Glutamatergic neuron (in vitro differentiated cells): Measurements from ENCODE around the gene ATP12A. TPM values are rescaled to one million over a fixed set of nuclear protein-coding genes. Genes with fewer than 3 reads are reported as not detected.

Source experiments
- DNase-seq: peaks from one replicate; pipeline ENCODE4 v3.0.0; 2022
- H3K27ac Mint-ChIP-seq: one replicate; pipeline ENCODE4 v1.8.0; 2020; ENCODE audit warnings: mild to moderate bottlenecking, mixed read lengths, inconsistent platforms; ENCODE audit not compliant: unreplicated experiment
- H3K27me3 Mint-ChIP-seq: one replicate; pipeline ENCODE4 v1.8.0; 2020; ENCODE audit warnings: mild to moderate bottlenecking, moderate library complexity, mixed read lengths, inconsistent platforms; ENCODE audit not compliant: unreplicated experiment
- H3K36me3 Mint-ChIP-seq: one replicate; pipeline ENCODE4 v1.8.0; 2020; ENCODE audit warnings: mild to moderate bottlenecking, mixed read lengths, inconsistent platforms; ENCODE audit not compliant: unreplicated experiment
- H3K4me1 Mint-ChIP-seq: one replicate; pipeline ENCODE4 v1.8.0; 2020; ENCODE audit warnings: mild to moderate bottlenecking, low read depth, mixed read lengths, inconsistent platforms; ENCODE audit not compliant: unreplicated experiment
- H3K4me3 Mint-ChIP-seq: one replicate; pipeline ENCODE4 v1.8.0; 2020; ENCODE audit warnings: mild to moderate bottlenecking, mixed read lengths, inconsistent platforms; ENCODE audit not compliant: unreplicated experiment
- H3K9me3 Mint-ChIP-seq: one replicate; pipeline ENCODE4 v1.8.0; 2020; ENCODE audit warnings: mild to moderate bottlenecking, moderate library complexity, mixed read lengths, inconsistent platforms; ENCODE audit not compliant: unreplicated experiment
- total RNA-seq: library from RNA; stranded (reverse); fragmentation: NEBNext Ultra II Directional; extraction: Animal tissue kit (Norgen Biotek cat#: 25700); gene quantifications from one replicate; pipeline ENCODE4 v1.2.1, GENCODE V29; 2021; ENCODE audit not compliant: unreplicated experiment
- TF ChIP-seq, protein P1 (sequence below): fragments of 200-600 bp; sonication (generic); IDR thresholded peaks from one replicate; pipeline ENCODE4 v1.5.0; 2021; ENCODE audit not compliant: partially characterized antibody, unreplicated experiment

Gene ATP12A
- total RNA-seq, 1 donor from 2014 or later, result not detected

DNA sequence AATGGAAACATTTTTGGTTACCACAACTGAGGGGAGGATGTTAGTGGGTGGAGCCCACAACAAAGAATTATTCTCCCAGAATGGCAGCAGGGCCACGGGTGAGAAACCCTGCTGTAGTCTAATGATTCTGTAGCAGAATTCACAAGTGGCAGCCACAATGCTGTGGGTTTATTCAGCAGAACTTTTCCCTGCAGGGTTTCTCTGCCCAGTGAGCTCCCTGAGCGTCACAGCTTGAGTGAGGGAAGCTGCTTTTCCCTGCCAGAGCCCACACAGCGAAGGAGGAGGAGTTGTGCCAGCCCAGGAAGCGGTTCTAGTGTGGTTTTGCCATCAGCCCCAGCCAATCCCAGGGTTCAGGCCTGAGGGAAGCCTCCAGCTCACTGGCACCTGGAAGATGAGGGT is 4.4 kb downstream of the ATP12A start:
- TF ChIP-seq, protein P1, sequence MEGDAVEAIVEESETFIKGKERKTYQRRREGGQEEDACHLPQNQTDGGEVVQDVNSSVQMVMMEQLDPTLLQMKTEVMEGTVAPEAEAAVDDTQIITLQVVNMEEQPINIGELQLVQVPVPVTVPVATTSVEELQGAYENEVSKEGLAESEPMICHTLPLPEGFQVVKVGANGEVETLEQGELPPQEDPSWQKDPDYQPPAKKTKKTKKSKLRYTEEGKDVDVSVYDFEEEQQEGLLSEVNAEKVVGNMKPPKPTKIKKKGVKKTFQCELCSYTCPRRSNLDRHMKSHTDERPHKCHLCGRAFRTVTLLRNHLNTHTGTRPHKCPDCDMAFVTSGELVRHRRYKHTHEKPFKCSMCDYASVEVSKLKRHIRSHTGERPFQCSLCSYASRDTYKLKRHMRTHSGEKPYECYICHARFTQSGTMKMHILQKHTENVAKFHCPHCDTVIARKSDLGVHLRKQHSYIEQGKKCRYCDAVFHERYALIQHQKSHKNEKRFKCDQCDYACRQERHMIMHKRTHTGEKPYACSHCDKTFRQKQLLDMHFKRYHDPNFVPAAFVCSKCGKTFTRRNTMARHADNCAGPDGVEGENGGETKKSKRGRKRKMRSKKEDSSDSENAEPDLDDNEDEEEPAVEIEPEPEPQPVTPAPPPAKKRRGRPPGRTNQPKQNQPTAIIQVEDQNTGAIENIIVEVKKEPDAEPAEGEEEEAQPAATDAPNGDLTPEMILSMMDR, result no peak
- no peak for DNase-seq
- Mint-ChIP-seq H3K27me3 (peaks cover 12% of the 10 kb centered on the region), H3K36me3 (no peaks in the 10 kb centered on the region), H3K4me3 (no peak overlapping the region), H3K4me1 (peaks cover 9% of the 10 kb centered on the region), H3K27ac (no peak overlapping the region), H3K9me3 (peaks cover 4% of the 10 kb centered on the region)

DNA sequence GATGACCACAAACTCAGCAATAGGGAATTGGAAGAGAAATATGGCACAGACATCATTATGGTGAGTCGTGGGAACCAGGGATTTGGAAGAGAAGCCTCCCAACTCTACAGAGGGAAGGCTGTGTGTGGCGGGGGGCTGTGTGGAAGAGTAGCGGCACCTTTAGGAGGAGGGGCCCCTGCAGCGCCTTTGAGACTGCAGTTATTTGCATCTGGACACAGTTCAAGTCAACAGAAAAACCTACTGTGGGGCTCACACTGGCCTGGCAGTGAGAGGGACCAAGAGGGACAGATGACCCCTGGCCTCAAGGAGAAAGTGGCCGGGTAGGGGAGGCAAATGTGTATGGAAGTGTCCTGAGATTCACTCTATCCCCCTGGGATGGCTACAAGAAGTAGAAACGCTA is 5.1 kb downstream of the ATP12A start:
- no peak for DNase-seq
- TF ChIP-seq, protein P1, result no peak
- Mint-ChIP-seq H3K27me3 (peaks cover 9% of the 10 kb centered on the region), H3K4me1 (peaks cover 9% of the 10 kb centered on the region), H3K27ac (no peak overlapping the region), H3K36me3 (no peaks in the 10 kb centered on the region), H3K4me3 (no peak overlapping the region), H3K9me3 (peaks cover 4% of the 10 kb centered on the region)

DNA sequence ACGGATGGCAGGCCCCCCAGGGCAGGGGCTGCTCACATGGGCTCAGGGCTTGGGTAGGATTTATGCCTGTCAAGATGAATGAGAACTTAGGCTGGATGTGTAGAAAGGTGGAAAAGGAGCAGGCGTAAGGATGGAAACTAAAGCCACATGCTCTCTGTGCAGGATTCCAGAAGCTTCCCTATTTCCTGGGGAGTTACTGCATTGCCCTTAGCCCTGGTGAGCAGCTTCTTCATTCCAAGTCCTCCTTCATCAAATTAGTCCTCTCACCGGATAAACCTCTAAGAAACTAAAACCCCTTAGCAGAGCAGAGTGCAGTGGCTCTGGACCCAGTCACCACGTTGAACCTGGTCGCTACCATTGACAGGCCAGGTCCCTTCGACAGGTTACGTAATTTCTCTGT is 7.4 kb downstream of the ATP12A start:
- no peaks in the 10 kb centered on the region for H3K36me3 Mint-ChIP-seq
- no peak for DNase-seq
- H3K27me3 Mint-ChIP-seq, result no peaks in the 10 kb centered on the region
- no peak overlapping the region for H3K4me3 Mint-ChIP-seq
- TF ChIP-seq, protein P1, result no peak
- H3K9me3 Mint-ChIP-seq, result peaks cover 4% of the 10 kb centered on the region
- H3K27ac Mint-ChIP-seq, result no peak overlapping the region
- H3K4me1 Mint-ChIP-seq, result peaks cover 9% of the 10 kb centered on the region

DNA sequence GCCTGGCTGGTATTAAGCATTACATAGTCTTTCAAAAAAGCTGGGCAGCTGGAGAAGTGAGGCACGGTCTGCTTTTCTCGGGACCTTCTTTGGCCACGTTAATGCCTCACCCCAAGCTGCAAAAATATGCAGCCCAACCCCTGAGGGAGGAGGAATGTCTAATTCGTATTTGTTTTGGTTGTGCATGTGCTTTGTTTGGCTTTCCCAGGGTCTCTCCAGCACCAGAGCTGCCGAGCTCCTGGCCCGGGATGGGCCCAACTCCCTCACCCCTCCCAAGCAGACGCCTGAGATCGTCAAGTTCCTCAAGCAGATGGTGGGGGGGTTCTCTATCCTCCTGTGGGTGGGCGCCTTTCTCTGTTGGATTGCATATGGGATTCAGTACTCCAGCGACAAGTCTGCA is 7.9 kb downstream of the ATP12A start:
- no peaks in the 10 kb centered on the region for H3K36me3 Mint-ChIP-seq
- H3K9me3 Mint-ChIP-seq, result peaks cover 4% of the 10 kb centered on the region
- no peak overlapping the region for H3K4me3 Mint-ChIP-seq
- TF ChIP-seq, protein P1, result no peak
- no peaks in the 10 kb centered on the region for H3K27me3 Mint-ChIP-seq
- DNase-seq, result no peak
- H3K4me1 Mint-ChIP-seq, result peaks cover 9% of the 10 kb centered on the region
- H3K27ac Mint-ChIP-seq, result no peak overlapping the region

DNA sequence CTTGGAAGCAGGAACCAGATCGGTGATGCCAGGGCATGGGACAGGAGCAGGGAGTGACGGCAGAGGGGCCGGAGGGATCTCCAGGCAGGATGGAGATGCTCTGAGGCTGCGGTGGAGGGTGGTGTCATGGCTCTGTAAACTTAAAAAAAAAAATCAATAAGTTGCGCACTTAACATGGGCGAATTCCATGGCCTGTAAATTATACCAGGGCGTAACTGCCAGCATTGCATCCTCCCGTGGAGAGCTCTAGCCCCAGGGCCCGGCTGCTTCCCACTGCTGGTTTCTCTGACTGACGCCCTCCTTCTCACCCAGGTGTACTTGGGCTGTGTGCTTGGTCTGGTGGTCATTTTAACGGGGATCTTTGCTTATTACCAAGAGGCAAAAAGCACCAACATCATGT is 8.7 kb downstream of the ATP12A start:
- Mint-ChIP-seq H3K27ac (no peak overlapping the region), H3K4me1 (peaks cover 9% of the 10 kb centered on the region), H3K4me3 (no peak overlapping the region)

More for the DNA sequence above, 8.7 kb downstream of the ATP12A start:
- no peaks in the 10 kb centered on the region for H3K36me3 Mint-ChIP-seq
- DNase-seq, result no peak
- H3K27me3 Mint-ChIP-seq, result no peaks in the 10 kb centered on the region
- H3K9me3 Mint-ChIP-seq, result peaks cover 4% of the 10 kb centered on the region
- TF ChIP-seq, protein P1, result no peak
